ENCODE data around the gene CCDC170.

CCDC170 gene

GRCh38 chr6:151652325-151652724, 158.5 kb downstream of the CCDC170 start:
- Mint-ChIP-seq H3K4me3 (no peak overlapping the region), H3K9me3 (peaks cover 5 to 9% of the 10 kb centered on the region in 2 donors), H3K27me3 (peaks cover 11 to 12% of the 10 kb centered on the region in 2 donors), H3K4me1 (no peaks in the 10 kb centered on the region), H3K36me3 (peaks cover 4% of the 10 kb centered on the region in 2 donors), H3K27ac (no peak overlapping the region)
- no peak for ATAC-seq (replicated peaks)
- DNase-seq, result no peak

GRCh38 chr6:151655099-151655498, 161.3 kb downstream of the CCDC170 start:
- Mint-ChIP-seq H3K4me1 (no peaks in the 10 kb centered on the region), H3K4me3 (no peak overlapping the region), H3K27ac (no peak overlapping the region), H3K36me3 (peaks cover 4% of the 10 kb centered on the region in 2 donors), H3K9me3 (peaks cover 5 to 9% of the 10 kb centered on the region in 2 donors), H3K27me3 (peaks cover 8 to 12% of the 10 kb centered on the region in 2 donors)
- DNase-seq (no peak), ATAC-seq (replicated peaks) (no peak)

- DNase-seq, result no peak
- ATAC-seq (replicated peaks), result no peak
- Mint-ChIP-seq H3K36me3 (peaks cover 4% of the 10 kb centered on the region in 2 donors), H3K4me1 (no peaks in the 10 kb centered on the region), H3K27ac (no peak overlapping the region), H3K9me3 (peaks cover 5 to 9% of the 10 kb centered on the region in 2 donors), H3K27me3 (peaks cover 7 to 10% of the 10 kb centered on the region in 2 donors), H3K4me3 (no peak overlapping the region)
These were observed 162.6 kb downstream of the CCDC170 start for GRCh38 chr6:151656392-151656791.

- no peak for ATAC-seq (replicated peaks)
- peaks cover 4 to 6% of the 10 kb centered on the region in 2 donors for H3K27me3 Mint-ChIP-seq
- peaks cover 4 to 9% of the 10 kb centered on the region in 2 donors for H3K9me3 Mint-ChIP-seq
- DNase-seq, result no peak
- no peaks in the 10 kb centered on the region for H3K4me1 Mint-ChIP-seq
- no peak overlapping the region for H3K27ac Mint-ChIP-seq
- no peak overlapping the region for H3K4me3 Mint-ChIP-seq
- peaks cover 4% of the 10 kb centered on the region in 2 donors for H3K36me3 Mint-ChIP-seq
These were observed 164.3 kb downstream of the CCDC170 start for GRCh38 chr6:151658091-151658490.

GRCh38 chr6:151659212-151659611, 165.4 kb downstream of the CCDC170 start:
- H3K4me3 Mint-ChIP-seq, result no peak overlapping the region
- H3K36me3 Mint-ChIP-seq, result peaks cover 4% of the 10 kb centered on the region in 2 donors
- ATAC-seq (replicated peaks), result no peak
- peaks cover 4 to 9% of the 10 kb centered on the region in 2 donors for H3K9me3 Mint-ChIP-seq
- DNase-seq, result no peak
- peaks cover 4 to 6% of the 10 kb centered on the region in 2 donors for H3K27me3 Mint-ChIP-seq
- H3K4me1 Mint-ChIP-seq, result no peaks in the 10 kb centered on the region
- no peak overlapping the region for H3K27ac Mint-ChIP-seq

GRCh38 chr6:151661509-151661908, 167.7 kb downstream of the CCDC170 start:
- no peak for ATAC-seq (replicated peaks)
- no peak for DNase-seq
- Mint-ChIP-seq H3K36me3 (no peaks in the 10 kb centered on the region), H3K4me1 (no peaks in the 10 kb centered on the region), H3K27ac (no peak overlapping the region), H3K27me3 (no peaks in the 10 kb centered on the region), H3K4me3 (no peak overlapping the region), H3K9me3 (no peaks in the 10 kb centered on the region)

- DNase-seq (no peak), ATAC-seq (replicated peaks) (no peak)
- Mint-ChIP-seq H3K27ac (no peak overlapping the region), H3K4me3 (no peak overlapping the region), H3K27me3 (no peaks in the 10 kb centered on the region), H3K36me3 (no peaks in the 10 kb centered on the region), H3K9me3 (no peaks in the 10 kb centered on the region), H3K4me1 (no peaks in the 10 kb centered on the region)
These were observed 168.1 kb downstream of the CCDC170 start for GRCh38 chr6:151661928-151662327.

GRCh38 chr6:151663559-151663958, 169.7 kb downstream of the CCDC170 start:
- Mint-ChIP-seq H3K27me3 (peaks cover 0 to 6% of the 10 kb centered on the region in 2 donors), H3K4me3 (no peak overlapping the region), H3K27ac (no peak overlapping the region), H3K9me3 (no peaks in the 10 kb centered on the region), H3K4me1 (no peaks in the 10 kb centered on the region), H3K36me3 (no peaks in the 10 kb centered on the region)
- ATAC-seq (replicated peaks), result no peak
- DNase-seq, result no peak

- Mint-ChIP-seq H3K36me3 (no peaks in the 10 kb centered on the region), H3K9me3 (no peaks in the 10 kb centered on the region), H3K27ac (no peak overlapping the region), H3K27me3 (peaks cover 0 to 6% of the 10 kb centered on the region in 2 donors), H3K4me1 (no peaks in the 10 kb centered on the region), H3K4me3 (no peak overlapping the region)
- ATAC-seq (replicated peaks) (no peak), DNase-seq (no peak)
These were observed 170.6 kb downstream of the CCDC170 start for GRCh38 chr6:151664390-151664789.

GRCh38 chr6:151665329-151665728, 171.5 kb downstream of the CCDC170 start:
- Mint-ChIP-seq H3K9me3 (no peaks in the 10 kb centered on the region), H3K27me3 (peaks cover 0 to 6% of the 10 kb centered on the region in 2 donors), H3K4me1 (no peaks in the 10 kb centered on the region), H3K27ac (no peak overlapping the region), H3K36me3 (no peaks in the 10 kb centered on the region), H3K4me3 (no peak overlapping the region)
- DNase-seq, result no peak
- no peak for ATAC-seq (replicated peaks)

GRCh38 chr6:151666526-151666925, 172.7 kb downstream of the CCDC170 start:
- ATAC-seq (replicated peaks), result no peak
- no peak for DNase-seq
- no peaks in the 10 kb centered on the region for H3K4me1 Mint-ChIP-seq
- peaks cover 0 to 2% of the 10 kb centered on the region in 2 donors for H3K9me3 Mint-ChIP-seq
- H3K4me3 Mint-ChIP-seq, result no peak overlapping the region
- no peak overlapping the region for H3K27ac Mint-ChIP-seq
- H3K27me3 Mint-ChIP-seq, result peaks cover 3 to 6% of the 10 kb centered on the region in 2 donors
- H3K36me3 Mint-ChIP-seq, result no peaks in the 10 kb centered on the region

- DNase-seq, result no peak
- H3K27ac Mint-ChIP-seq, result no peak overlapping the region
These were observed 175.4 kb downstream of the CCDC170 start for GRCh38 chr6:151669208-151669560.

GRCh38 chr6:151670116-151670515, 176.3 kb downstream of the CCDC170 start:
- Mint-ChIP-seq H3K27ac (no peak overlapping the region), H3K36me3 (no peaks in the 10 kb centered on the region), H3K4me1 (no peaks in the 10 kb centered on the region), H3K4me3 (no peak overlapping the region), H3K27me3 (peaks cover 3 to 6% of the 10 kb centered on the region in 2 donors), H3K9me3 (peaks cover 0 to 2% of the 10 kb centered on the region in 2 donors)
- DNase-seq, result no peak
- no peak for ATAC-seq (replicated peaks)

More at GRCh38 chr6:151669208-151669560, 175.4 kb downstream of the CCDC170 start:
- no peak overlapping the region for H3K4me3 Mint-ChIP-seq
- no peaks in the 10 kb centered on the region for H3K36me3 Mint-ChIP-seq
- H3K27me3 Mint-ChIP-seq, result peaks cover 3 to 6% of the 10 kb centered on the region in 2 donors
- H3K9me3 Mint-ChIP-seq, result peaks cover 0 to 2% of the 10 kb centered on the region in 2 donors
- H3K4me1 Mint-ChIP-seq, result no peaks in the 10 kb centered on the region
- no peak for ATAC-seq (replicated peaks)

Data from stimulated activated naive B cell treated with anti-CD40 and anti-IgM and Interleukin-4, amounts not matched to agents 10 μg/mL and 1 μg/mL and 100 μg/mL, for 72 hours (primary cell).